SK-N-SH (cell line): Measurements from ENCODE around the gene DHRS4L2. TPM values are rescaled to one million over a fixed set of nuclear protein-coding genes. Genes with fewer than 3 reads are reported as not detected.
"Not testable (repeated sequence)": the region's sequence is repeated elsewhere in the genome, so short reads cannot be mapped to it uniquely, and the experiment has no call there.

Source experiments
- CTCF ChIA-PET: fragments of 300-600, 350-600 bp; formaldehyde crosslinking; extraction: SDS; loops from one replicate; lab custom pipeline; 2021; lab: Yijun Ruan, JAX
- POLR2A ChIA-PET: fragments of 350-600 bp; sonication (Branson Sonifier 250); formaldehyde crosslinking; extraction: SDS; loops from one replicate; lab custom pipeline; 2020; ENCODE audit warnings: antibody characterized with exemption, inconsistent platforms; lab: Yijun Ruan, JAX
- DNase-seq: peaks from one replicate; pipeline ENCODE4 v3.0.0; 2012
- H2AFZ ChIP-seq: fragments of 200-600 bp; sonication (generic); 2 replicates; pipeline ENCODE4 v1.8.1; 2016; ENCODE audit warnings: antibody characterized with exemption, mild to moderate bottlenecking, low read depth
- H3F3A ChIP-seq: fragments of 200-600 bp; sonication (generic); replicated peaks from 2 replicates; pipeline ENCODE3; 2016; ENCODE audit warnings: antibody characterized with exemption, mild to moderate bottlenecking; ENCODE audit not compliant: insufficient read depth
- H3K27ac ChIP-seq, 2 experiments: fragments of 200-500 bp in 1 of 2; fragments of 200-600 bp in 1 of 2; sonication (Bioruptor generic) in 1 of 2; sonication (generic), shearing (Covaris generic) in 1 of 2; 2 replicates each; pipeline versions ENCODE4 v1.5.1 to v1.6.1; 2014 to 2016; ENCODE audit warnings: low read depth in 2 of 2, inconsistent platforms in 1 of 2, low read length in 1 of 2, mild to moderate bottlenecking in 1 of 2, mixed read lengths in 1 of 2
- H3K27me3 ChIP-seq: fragments of 200-600 bp; sonication (generic), shearing (Covaris generic); 2 replicates; pipeline ENCODE4 v1.6.1; 2016; ENCODE audit warnings: mixed run types; ENCODE audit not compliant: insufficient read depth
- H3K36me3 ChIP-seq, 2 experiments: fragments of 200-500 bp in 1 of 2; fragments of 200-600 bp in 1 of 2; sonication (Bioruptor generic) in 1 of 2; sonication (generic) in 1 of 2; replicated peaks in 1 of 2; 2 replicates each; pipeline versions ENCODE3 to v1.5.1; 2014 to 2016; ENCODE audit warnings: low read length in 1 of 2, mild to moderate bottlenecking in 1 of 2; ENCODE audit not compliant: insufficient read depth in 2 of 2, control insufficient read depth in 1 of 2
- H3K4me1 ChIP-seq, 2 experiments: fragments of 200-500 bp in 1 of 2; fragments of 200-600 bp in 1 of 2; sonication (Bioruptor generic) in 1 of 2; sonication (generic), shearing (Covaris generic) in 1 of 2; 2 replicates each; pipeline versions ENCODE4 v1.5.1 to v1.6.1; 2014 to 2016; ENCODE audit warnings: low read depth in 1 of 2, low read length in 1 of 2, mixed run types in 1 of 2; ENCODE audit not compliant: insufficient read depth in 2 of 2, control insufficient read depth in 1 of 2
- H3K4me2 ChIP-seq: fragments of 200-600 bp; sonication (generic), shearing (Covaris generic); 2 replicates; pipeline ENCODE4 v1.6.1; 2017; ENCODE audit warnings: mixed run types
- H3K4me3 ChIP-seq, 2 experiments: fragments of 200-500 bp in 1 of 2; fragments of 200-600 bp in 1 of 2; sonication (Bioruptor generic) in 1 of 2; sonication (generic), shearing (Covaris generic) in 1 of 2; 2 replicates each; pipeline versions ENCODE4 v1.5.1 to v1.8.1; 2014 to 2016; ENCODE audit warnings: low read depth in 2 of 2, inconsistent platforms in 1 of 2, low read length in 1 of 2, mild to moderate bottlenecking in 1 of 2, mixed read lengths in 1 of 2, moderate library complexity in 1 of 2
- H3K79me2 ChIP-seq: fragments of 200-600 bp; sonication (generic); 2 replicates; pipeline ENCODE4 v1.8.1; 2017; ENCODE audit warnings: mild to moderate bottlenecking; ENCODE audit not compliant: insufficient read depth
- H3K9ac ChIP-seq: fragments of 200-600 bp; sonication (generic); 2 replicates; pipeline ENCODE4 v1.6.1; 2017; ENCODE audit warnings: mixed run types
- H3K9me2 ChIP-seq: fragments of 200-600 bp; sonication (generic); 2 replicates; pipeline ENCODE4 v1.6.1; 2017; ENCODE audit warnings: mixed run types
- H3K9me3 ChIP-seq: fragments of 200-600 bp; sonication (generic); 2 replicates; pipeline ENCODE4 v1.6.1; 2017; ENCODE audit warnings: mixed run types, mild to moderate bottlenecking, moderate library complexity
- H4K20me1 ChIP-seq: fragments of 200-600 bp; sonication (generic); 2 replicates; pipeline ENCODE4 v1.6.1; 2017; ENCODE audit warnings: mild to moderate bottlenecking, mixed run types; ENCODE audit not compliant: insufficient read depth
- CHD2 ChIP-seq: fragments of 150-350 bp; IDR thresholded peaks from 2 replicates; pipeline ENCODE4 v1.6.1; 2018; ENCODE audit warnings: low read length; ENCODE audit not compliant: partially characterized antibody
- EZH2phosphoT487 ChIP-seq: fragments of 200-600 bp; sonication (generic); IDR thresholded peaks from 2 replicates; pipeline ENCODE4 v1.6.1; 2017; ENCODE audit warnings: low read depth, mixed run types, mild to moderate bottlenecking, antibody characterized with exemption, moderate library complexity, borderline replicate concordance
- MAX ChIP-seq: IDR thresholded peaks from 2 replicates; pipeline ENCODE4 v1.4.0; 2012; ENCODE audit warnings: low read depth
- NFIC ChIP-seq: IDR thresholded peaks from 2 replicates; pipeline ENCODE4 v1.4.0; 2012; ENCODE audit warnings: borderline replicate concordance
- POLR2AphosphoS5 ChIP-seq: IDR thresholded peaks from 2 replicates; pipeline ENCODE4 v1.6.1; 2012; ENCODE audit warnings: low read depth, low read length
- RAD21 ChIP-seq: IDR thresholded peaks from 2 replicates; pipeline ENCODE4 v1.6.1; 2012; ENCODE audit warnings: mild to moderate bottlenecking, low read length
- SMC3 ChIP-seq: IDR thresholded peaks from 2 replicates; pipeline ENCODE4 v1.6.1; 2012; ENCODE audit warnings: low read depth, low read length, improper control_type of control experiment
- TAF1 ChIP-seq: IDR thresholded peaks from 2 replicates; pipeline ENCODE4 v1.6.1; 2012; ENCODE audit warnings: low read depth, mild to moderate bottlenecking, low read length, moderate library complexity, borderline replicate concordance
- TCF12 ChIP-seq: IDR thresholded peaks from 2 replicates; pipeline ENCODE4 v1.4.0; 2012
- YY1 ChIP-seq: IDR thresholded peaks from 2 replicates; pipeline ENCODE4 v1.4.0; 2012; ENCODE audit warnings: low read depth, mild to moderate bottlenecking
- WGBS: methylation state at CpG from one replicate; pipeline ENCODE4 v1.1.6; 2017; ENCODE audit warnings: low lambda C conversion rate; 5-methylcytosine and 5-hydroxymethylcytosine counted together
- polyA plus RNA-seq, 3 experiments: library from polyadenylated mRNA; depleted of rRNA; stranded (reverse); fragments of >200 nt; gene quantifications; 2 replicates each; pipeline ENCODE4 v1.2.3, GENCODE V29; 2012
- TF ChIP-seq, protein P1 (sequence below): fragments of 200-600 bp; sonication (generic); IDR thresholded peaks from 2 replicates; pipeline ENCODE4 v1.6.1; 2017; ENCODE audit warnings: antibody characterized with exemption, mild to moderate bottlenecking, moderate library complexity

The DHRS4L2 gene
- polyA plus RNA-seq, 1 of the 3 experiments (the other 2 are of a cell fraction) = 14.6 TPM

DNA sequence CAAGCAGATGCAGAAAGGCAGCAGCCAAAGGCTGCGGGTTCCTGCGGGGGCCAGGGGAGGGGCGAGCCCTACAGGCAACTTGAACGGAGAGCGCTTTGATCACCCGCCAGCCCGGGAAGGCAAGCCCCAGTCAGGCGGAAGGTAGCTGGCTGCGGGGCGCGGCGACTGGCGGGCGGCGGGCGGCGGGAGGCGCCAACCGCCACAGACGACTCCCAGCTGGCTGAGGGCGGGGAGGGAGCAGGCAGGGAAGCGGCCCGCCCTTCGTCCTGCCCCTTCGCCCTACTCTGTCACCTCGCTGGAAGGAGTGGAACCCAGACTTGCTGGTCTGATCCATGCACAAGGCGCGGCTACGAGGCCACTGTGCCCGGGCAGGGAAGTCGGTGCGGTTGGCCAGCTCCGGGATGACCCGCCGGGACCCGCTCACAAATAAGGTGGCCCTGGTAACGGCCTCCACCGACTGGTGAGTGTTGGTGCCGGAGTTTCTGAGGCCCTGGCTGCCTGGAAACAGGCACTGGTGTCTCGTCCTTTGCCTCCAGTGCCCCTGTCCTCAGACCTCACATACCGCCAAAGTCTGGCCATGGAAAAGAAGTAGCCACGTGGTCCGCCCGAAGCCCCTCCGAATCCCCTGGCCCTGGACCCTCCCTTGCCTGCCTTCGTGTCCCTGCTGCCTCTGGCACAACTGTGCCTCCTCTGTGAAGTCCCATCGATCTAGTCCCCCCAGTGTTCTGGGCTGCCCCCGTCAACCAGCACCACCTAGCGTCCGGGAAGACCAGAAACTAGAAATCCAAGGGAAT is 47.6 kb downstream of the DHRS4L2 start:
- POLR2A ChIA-PET = interaction anchor here (0.9 kb wide), 1 partner anchor 99 kb away, joined by 3 read pairs; the partner anchor contains the start of gene PSME1
- CTCF ChIA-PET = interaction anchor here (1.0 to 1.5 kb wide), 2 partner anchors 22 to 72 kb away, joined by 3 to 8 read pairs; no protein-coding TSS in a partner anchor
- peak; percentile 84 for DNase-seq
- Histone ChIP-seq H3K27ac (peak overlapping the region; percentile 29 to 79; a peak in 3 of 4 replicates), H3K36me3 (no peaks in the 10 kb centered on the region)
- under 1% methylated on average over 27 of the region's 50 CpGs for WGBS
- TF ChIP-seq TCF12 (no peak), MAX (peak; percentile 56; the same call in 1 of the 2 replicates), EZH2phosphoT487 (no peak), SMC3 (peak; percentile 34), RAD21 (peak; percentile 58), POLR2AphosphoS5 (peak; percentile 52; the same call in 1 of the 2 replicates), NFIC (no peak), TAF1 (peak; percentile 26; the same call in 1 of the 2 replicates), CHD2 (peak; percentile 51), YY1 (0 out of 2 replicates have a peak, but pooled peaks have one; percentile 34)
- TF ChIP-seq, protein P1, sequence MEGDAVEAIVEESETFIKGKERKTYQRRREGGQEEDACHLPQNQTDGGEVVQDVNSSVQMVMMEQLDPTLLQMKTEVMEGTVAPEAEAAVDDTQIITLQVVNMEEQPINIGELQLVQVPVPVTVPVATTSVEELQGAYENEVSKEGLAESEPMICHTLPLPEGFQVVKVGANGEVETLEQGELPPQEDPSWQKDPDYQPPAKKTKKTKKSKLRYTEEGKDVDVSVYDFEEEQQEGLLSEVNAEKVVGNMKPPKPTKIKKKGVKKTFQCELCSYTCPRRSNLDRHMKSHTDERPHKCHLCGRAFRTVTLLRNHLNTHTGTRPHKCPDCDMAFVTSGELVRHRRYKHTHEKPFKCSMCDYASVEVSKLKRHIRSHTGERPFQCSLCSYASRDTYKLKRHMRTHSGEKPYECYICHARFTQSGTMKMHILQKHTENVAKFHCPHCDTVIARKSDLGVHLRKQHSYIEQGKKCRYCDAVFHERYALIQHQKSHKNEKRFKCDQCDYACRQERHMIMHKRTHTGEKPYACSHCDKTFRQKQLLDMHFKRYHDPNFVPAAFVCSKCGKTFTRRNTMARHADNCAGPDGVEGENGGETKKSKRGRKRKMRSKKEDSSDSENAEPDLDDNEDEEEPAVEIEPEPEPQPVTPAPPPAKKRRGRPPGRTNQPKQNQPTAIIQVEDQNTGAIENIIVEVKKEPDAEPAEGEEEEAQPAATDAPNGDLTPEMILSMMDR = peak; percentile 83
- TF ChIP-seq, all 33 proteins: peak for 8
- Histone ChIP-seq H4K20me1 (no peaks in the 10 kb centered on the region), H3K4me2 (peak overlapping the region; percentile 80), H2AFZ (peak overlapping the region; percentile 90), H3K4me3 (peak overlapping the region; percentile 61 to 66), H3K9ac (peak overlapping the region; percentile 44), H3F3A (peaks cover 6% of the 10 kb centered on the region), H3K9me3 (no peaks in the 10 kb centered on the region), H3K27me3 (no peaks in the 10 kb centered on the region), H3K79me2 (no peaks in the 10 kb centered on the region), H3K9me2 (no peaks in the 10 kb centered on the region), H3K4me1 (peaks cover 0 to 5% of the 10 kb centered on the region in 2 experiments; a peak in 1 of 4 replicates)

- H3K36me3 ChIP-seq, H3F3A ChIP-seq, H3K4me1 ChIP-seq, H3K27me3 ChIP-seq, H3K9me3 ChIP-seq, H4K20me1 ChIP-seq, H3K79me2 ChIP-seq, H3K9me2 ChIP-seq, POLR2A ChIA-PET, DNase-seq: not testable (repeated sequence)
- Histone ChIP-seq H3K27ac (peak overlapping the region in 1 of 2 experiments; percentile 47; a peak in 1 of 4 replicates), H3K9ac (peak overlapping the region; percentile 44; the same call in 1 of the 2 replicates), H3K4me2 (peak overlapping the region; percentile 80), H2AFZ (peak overlapping the region; percentile 90), H3K4me3 (peak overlapping the region; percentile 61 to 66)
- CTCF ChIA-PET = interaction anchor here (1.5 kb wide), 1 partner anchor 71 kb away, joined by 8 read pairs; no protein-coding TSS in a partner anchor
- 46% methylated on average over 10 of the region's 10 CpGs for WGBS
Observed at GRCh38 chr14:24036963-24037657, 48.4 kb downstream of the DHRS4L2 start.
